Fibroblast of gingiva (primary cell): ENCODE results near the gene ZNF709.
A peak's percentile ranks its signal among the peaks of the same experiment; 100 is the strongest.
"Not testable (repeated sequence)": the region's sequence is repeated elsewhere in the genome, so short reads cannot be mapped to it uniquely, and the experiment has no call there.

Experiments used
- DNase-seq: peaks from one replicate; pipeline ENCODE4 v3.0.0-alpha.2; 2011; ENCODE audit warnings: low read depth

Gene ZNF709

GRCh38 chr19:12484371-12485051 is at the start of gene ZNF709:
Gene ZNF709, minus strand, starts transcription at chr19:12484816. Its CDS starts 159 bp downstream, at chr19:12484657.
- DNase-seq = peak; percentile 79

GRCh38 chr19:12527034-12527836 is 42.6 kb upstream of the ZNF709 start:
- DNase-seq = peak; percentile 39

GRCh38 chr19:12526542-12526941 is 41.9 kb upstream of the ZNF709 start:
- DNase-seq = no peak

GRCh38 chr19:12521996-12522395 is 37.4 kb upstream of the ZNF709 start:
- DNase-seq = no peak

GRCh38 chr19:12513531-12514061 is 29.0 kb upstream of the ZNF709 start:
- no peak for DNase-seq

- DNase-seq = no peak
These were observed 12.4 kb upstream of the ZNF709 start for GRCh38 chr19:12497032-12497431.

GRCh38 chr19:12496480-12496879 is 11.9 kb upstream of the ZNF709 start:
- DNase-seq = no peak

- peak; percentile 64 for DNase-seq
These were observed 10.6 kb upstream of the ZNF709 start for GRCh38 chr19:12495002-12495802.

GRCh38 chr19:12494260-12494860 is 9.7 kb upstream of the ZNF709 start:
- no peak for DNase-seq

- not testable (repeated sequence) for DNase-seq
These were observed 1.7 kb upstream of the ZNF709 start for GRCh38 chr19:12486265-12486783.

- no peak for DNase-seq
These were observed 955 bp upstream of the ZNF709 start for GRCh38 chr19:12485571-12485970.

GRCh38 chr19:12485052-12485416 is 418 bp upstream of the ZNF709 start:
- DNase-seq = no peak

- no peak for DNase-seq
These were observed 625 bp downstream of the ZNF709 start for GRCh38 chr19:12484011-12484370.

GRCh38 chr19:12482509-12482886 is 2.1 kb downstream of the ZNF709 start:
- DNase-seq = no peak

- DNase-seq = no peak
These were observed 2.7 kb downstream of the ZNF709 start for GRCh38 chr19:12481781-12482508.

GRCh38 chr19:12478234-12478941 is 6.2 kb downstream of the ZNF709 start:
- DNase-seq = no peak

- not testable (repeated sequence) for DNase-seq
These were observed 17.0 kb downstream of the ZNF709 start for GRCh38 chr19:12467651-12468050.

GRCh38 chr19:12465211-12465610 is 19.4 kb downstream of the ZNF709 start:
- DNase-seq = no peak

- DNase-seq = no peak
These were observed 19.8 kb downstream of the ZNF709 start for GRCh38 chr19:12464769-12465168.

- not testable (repeated sequence) for DNase-seq
These were observed 20.5 kb downstream of the ZNF709 start for GRCh38 chr19:12464139-12464538.
